KMS-11 (cell line): ENCODE results near the gene TMEM82.

Experiments
- H2AFZ ChIP-seq: fragments of 200-600 bp; sonication (generic); 2 replicates; pipeline ENCODE4 v1.6.1; 2016; ENCODE audit warnings: antibody characterized with exemption, mixed run types, low read depth
- H3K27ac ChIP-seq: fragments of 200-600 bp; sonication (generic); 2 replicates; pipeline ENCODE4 v1.6.1; 2016; ENCODE audit warnings: mild to moderate bottlenecking, mixed run types
- H3K27me3 ChIP-seq: fragments of 200-600 bp; sonication (generic); 2 replicates; pipeline ENCODE4 v1.6.1; 2017; ENCODE audit warnings: mild to moderate bottlenecking, low read depth, mixed run types, moderate library complexity; ENCODE audit not compliant: insufficient read depth
- H3K36me3 ChIP-seq: fragments of 200-600 bp; sonication (generic); 2 replicates; pipeline ENCODE4 v1.6.1; 2017; ENCODE audit warnings: mild to moderate bottlenecking, mixed run types; ENCODE audit not compliant: insufficient read depth
- H3K4me1 ChIP-seq: fragments of 200-600 bp; sonication (generic); 2 replicates; pipeline ENCODE4 v1.6.1; 2016; ENCODE audit warnings: mild to moderate bottlenecking, low read depth, mixed run types; ENCODE audit not compliant: poor library complexity, severe bottlenecking
- H3K4me2 ChIP-seq: fragments of 200-600 bp; sonication (generic); 2 replicates; pipeline ENCODE4 v1.7.0; 2016; ENCODE audit warnings: mild to moderate bottlenecking, mixed run types
- H3K4me3 ChIP-seq: fragments of 200-600 bp; sonication (generic); IDR thresholded peaks from 2 replicates; pipeline ENCODE4 v1.6.1; 2017; ENCODE audit warnings: low read depth, low read length, mixed read lengths; ENCODE audit not compliant: insufficient read depth
- H3K79me2 ChIP-seq: fragments of 200-600 bp; sonication (generic); 2 replicates; pipeline ENCODE4 v1.6.1; 2016; ENCODE audit warnings: low read depth, mixed run types; ENCODE audit not compliant: insufficient read depth
- H3K9ac ChIP-seq: fragments of 200-600 bp; sonication (generic); 2 replicates; pipeline ENCODE4 v1.6.1; 2016; ENCODE audit warnings: mild to moderate bottlenecking, mixed run types
- H4K20me1 ChIP-seq: fragments of 200-600 bp; sonication (generic); 2 replicates; pipeline ENCODE4 v1.6.1; 2016; ENCODE audit warnings: mild to moderate bottlenecking, mixed run types; ENCODE audit not compliant: insufficient read depth
- CTCF ChIP-seq: fragments of 200-600 bp; sonication (generic); conservative IDR thresholded peaks from 2 replicates; pipeline ENCODE4 v1.6.1; 2017; ENCODE audit warnings: low read depth, mild to moderate bottlenecking, antibody characterized with exemption, low read length, moderate library complexity, mixed read lengths

The TMEM82 gene

GRCh38 chr1:15764890-15765289, 22.6 kb downstream of the TMEM82 start:
- peaks cover 9% of the 10 kb centered on the region; the same call in 1 of the 2 replicates for H3K27me3 ChIP-seq
- no peaks in the 10 kb centered on the region for H4K20me1 ChIP-seq
- H3K79me2 ChIP-seq: no peaks in the 10 kb centered on the region
- no peaks in the 10 kb centered on the region for H3K36me3 ChIP-seq
- no peak overlapping the region for H3K4me3 ChIP-seq
- no peak for TF ChIP-seq CTCF
- H3K4me2 ChIP-seq: no peak overlapping the region
- H3K4me1 ChIP-seq: no peaks in the 10 kb centered on the region
- no peak overlapping the region for H3K9ac ChIP-seq
- H3K27ac ChIP-seq: no peak overlapping the region
- no peak overlapping the region for H2AFZ ChIP-seq

- no peak overlapping the region for H3K4me2 ChIP-seq
- TF ChIP-seq CTCF: no peak
- H3K9ac ChIP-seq: no peak overlapping the region
- no peaks in the 10 kb centered on the region for H4K20me1 ChIP-seq
- H2AFZ ChIP-seq: no peak overlapping the region
- no peaks in the 10 kb centered on the region for H3K36me3 ChIP-seq
- no peak overlapping the region for H3K4me3 ChIP-seq
- no peaks in the 10 kb centered on the region for H3K79me2 ChIP-seq
- no peak overlapping the region for H3K27ac ChIP-seq
- H3K27me3 ChIP-seq: peaks cover 5% of the 10 kb centered on the region; the same call in 1 of the 2 replicates
- H3K4me1 ChIP-seq: no peaks in the 10 kb centered on the region
Measured at GRCh38 chr1:15765495-15766194, 23.3 kb downstream of the TMEM82 start.

GRCh38 chr1:15767941-15768340, 25.6 kb downstream of the TMEM82 start:
- H3K9ac ChIP-seq: no peak overlapping the region
- no peaks in the 10 kb centered on the region for H3K27me3 ChIP-seq
- no peaks in the 10 kb centered on the region for H3K36me3 ChIP-seq
- no peak overlapping the region for H3K27ac ChIP-seq
- TF ChIP-seq CTCF: no peak
- H2AFZ ChIP-seq: no peak overlapping the region
- no peaks in the 10 kb centered on the region for H4K20me1 ChIP-seq
- no peak overlapping the region for H3K4me3 ChIP-seq
- no peaks in the 10 kb centered on the region for H3K79me2 ChIP-seq
- H3K4me1 ChIP-seq: no peaks in the 10 kb centered on the region
- H3K4me2 ChIP-seq: no peak overlapping the region

- H2AFZ ChIP-seq: no peak overlapping the region
- H3K9ac ChIP-seq: no peak overlapping the region
- H4K20me1 ChIP-seq: no peaks in the 10 kb centered on the region
- H3K79me2 ChIP-seq: no peaks in the 10 kb centered on the region
- no peaks in the 10 kb centered on the region for H3K27me3 ChIP-seq
- H3K36me3 ChIP-seq: no peaks in the 10 kb centered on the region
- no peak for TF ChIP-seq CTCF
- no peak overlapping the region for H3K4me2 ChIP-seq
- H3K4me1 ChIP-seq: no peaks in the 10 kb centered on the region
- H3K4me3 ChIP-seq: no peak overlapping the region
- H3K27ac ChIP-seq: no peak overlapping the region
Measured at GRCh38 chr1:15768388-15768787, 26.1 kb downstream of the TMEM82 start.
